ENCODE measurements around the gene TAAR1. TPM values are rescaled to one million over a fixed set of nuclear protein-coding genes. Genes with fewer than 3 reads are reported as not detected.

TAAR1 gene
- total RNA-seq, 1 donor from 2014 or later, result not detected

Other genes with a start within 250 kb of the TAAR1 start
- gene STX7, start 146.1 kb downstream of the TAAR1 start, total RNA-seq, result 71.6 TPM
- gene TAAR9, start 120.9 kb downstream of the TAAR1 start, total RNA-seq, result not detected
- not detected for gene TAAR8, start 106.5 kb downstream of the TAAR1 start, total RNA-seq
- not detected for gene TAAR6, start 88.9 kb downstream of the TAAR1 start, total RNA-seq
- not detected for gene TAAR5, start 69.4 kb downstream of the TAAR1 start, total RNA-seq
- gene TAAR2, start 34.9 kb downstream of the TAAR1 start, total RNA-seq, result not detected
- 0.23 TPM for gene VNN1, start 54.9 kb upstream of the TAAR1 start, total RNA-seq
- gene VNN2, start 98.7 kb upstream of the TAAR1 start, total RNA-seq, result 2.2 TPM
- gene SLC18B1, start 139.5 kb upstream of the TAAR1 start, total RNA-seq, result 12.8 TPM
- 1,065 TPM for gene RPS12, start 155.4 kb upstream of the TAAR1 start, total RNA-seq

Measured in ureter (tissue), 1 donor.